GM12878 (cell line): ENCODE data around the gene HMGCL. TPM values are rescaled to one million over a fixed set of nuclear protein-coding genes. Genes with fewer than 3 reads are reported as not detected.

Experiments used
- ATAC-seq: fragments of 200-7000 bp; cut with Tn5 transposase; 3 replicates; pipeline ENCODE4 v1.9.1; 2020; ENCODE audit warnings: mild to moderate bottlenecking, moderate library complexity
- BruUV-seq: library from RNA; stranded (reverse); fragments of 400-500 nt; replicated peaks from 2 replicates; lab custom pipeline; 2021; lab: Mats Ljungman, UMichigan
- CTCF ChIA-PET: fragments of 300-600 bp; sonication (Branson Sonifier 250); formaldehyde crosslinking; extraction: SDS; loops from one replicate; lab custom pipeline; 2021; ENCODE audit warnings: inconsistent platforms; lab: Yijun Ruan, JAX
- POLR2A ChIA-PET: fragments of 350-600 bp; formaldehyde crosslinking; extraction: SDS; loops from one replicate; lab custom pipeline; 2021; ENCODE audit warnings: inconsistent platforms; lab: Charles Lee
- RAD21 ChIA-PET: fragments of 300-600 bp; sonication (Branson Sonifier 250); formaldehyde crosslinking; loops from one replicate; lab custom pipeline; 2023; ENCODE audit warnings: antibody characterized with exemption; ENCODE audit not compliant: unreplicated experiment; lab: Charles Lee
- SMC1A ChIA-PET: fragments of 300-600 bp; sonication (Branson Sonifier 250); formaldehyde crosslinking; loops from one replicate; lab custom pipeline; 2023; ENCODE audit not compliant: unreplicated experiment, uncharacterized antibody; lab: Charles Lee
- DNase-seq: peaks from one replicate; pipeline ENCODE4 v3.0.0-alpha.2; 2011; ENCODE audit warnings: low read depth, low spot score
- FAIRE-seq: peaks from 3 replicates; lab custom pipeline; 2011; peaks lifted over from hg19 to GRCh38; lab: Jason Lieb, UNC
- H2AFZ ChIP-seq: 2 replicates; pipeline ENCODE4 v1.6.0; 2011; ENCODE audit warnings: low read depth, low read length, control low read depth; ENCODE audit not compliant: control insufficient read depth
- H3K27ac ChIP-seq: 2 replicates; pipeline ENCODE4 v1.5.1; 2011; ENCODE audit warnings: control low read depth; ENCODE audit not compliant: control insufficient read depth, insufficient read depth
- H3K27me3 ChIP-seq, 2 experiments: replicated peaks in 1 of 2; 2 replicates each; pipeline versions ENCODE4 v1.6.0 to v1.6.1; 2011; ENCODE audit warnings: low read length in 1 of 2; ENCODE audit not compliant: control insufficient read depth in 2 of 2, insufficient read depth in 2 of 2
- H3K36me3 ChIP-seq, 2 experiments: 2 replicates each; pipeline ENCODE4 v1.5.1; 2011; ENCODE audit warnings: low read length in 1 of 2; ENCODE audit not compliant: control insufficient read depth in 2 of 2, insufficient read depth in 2 of 2
- H3K4me1 ChIP-seq: 2 replicates; pipeline ENCODE4 v1.6.1; 2011; ENCODE audit warnings: mild to moderate bottlenecking, low read length, moderate library complexity, mixed read lengths; ENCODE audit not compliant: control insufficient read depth, insufficient read depth
- H3K4me2 ChIP-seq: 2 replicates; pipeline ENCODE4 v1.6.0; 2011; ENCODE audit warnings: control low read depth; ENCODE audit not compliant: control insufficient read depth, insufficient read depth
- H3K4me3 ChIP-seq: fragments of 200-600 bp; sonication (generic); 2 replicates; pipeline ENCODE4 v1.5.1; 2016
- H3K79me2 ChIP-seq: 2 replicates; pipeline ENCODE4 v1.6.0; 2011; ENCODE audit warnings: low read length; ENCODE audit not compliant: control insufficient read depth, insufficient read depth
- H3K9ac ChIP-seq: 2 replicates; pipeline ENCODE4 v1.8.0; 2011; ENCODE audit warnings: low read length, control low read depth, mixed read lengths; ENCODE audit not compliant: control insufficient read depth, insufficient read depth
- H3K9me3 ChIP-seq: replicated peaks from 3 replicates; pipeline ENCODE4 v1.5.1; 2011; ENCODE audit warnings: mild to moderate bottlenecking, low read length; ENCODE audit not compliant: control insufficient read depth, insufficient read depth
- H4K20me1 ChIP-seq: 2 replicates; pipeline ENCODE4 v1.6.0; 2011; ENCODE audit not compliant: control insufficient read depth, insufficient read depth
- CBFB ChIP-seq: IDR thresholded peaks from 2 replicates; pipeline ENCODE4 v1.6.1; 2016; ENCODE audit warnings: antibody characterized with exemption, low read depth
- EGR1 ChIP-seq, 2 experiments: IDR thresholded peaks; 1 replicate in 1 of 2; 2 replicates in 1 of 2; pipeline ENCODE4 v1.6.1; 2011 to 2012; ENCODE audit warnings: low read depth in 2 of 2, low read length in 2 of 2, borderline replicate concordance in 1 of 2, mild to moderate bottlenecking in 1 of 2, moderate library complexity in 1 of 2
- ELK1 ChIP-seq: IDR thresholded peaks from 2 replicates; pipeline ENCODE4 v1.6.1; 2012; ENCODE audit warnings: low read depth, low read length, improper control_type of control experiment
- PRDM15 ChIP-seq: fragments of 450-650 bp; formaldehyde crosslinking; IDR thresholded peaks from 2 replicates; pipeline ENCODE4 v1.4.0; 2020; ENCODE audit warnings: mild to moderate bottlenecking, moderate library complexity
- RELA ChIP-seq: fragments of 450-650 bp; IDR thresholded peaks from 2 replicates; pipeline ENCODE4 v1.8.0; 2014; ENCODE audit warnings: borderline replicate concordance; ENCODE audit not compliant: partially characterized antibody
- REST ChIP-seq: IDR thresholded peaks from 2 replicates; pipeline ENCODE4 v1.6.1; 2012; ENCODE audit warnings: mild to moderate bottlenecking, low read depth, low read length
- USF1 ChIP-seq: IDR thresholded peaks from 2 replicates; pipeline ENCODE4 v1.6.1; 2011; ENCODE audit warnings: borderline replicate concordance, low read depth, mild to moderate bottlenecking, moderate library complexity, mixed read lengths, low read length; ENCODE audit not compliant: insufficient read depth; ENCODE audit errors: extremely low read length
- WGBS: methylation state at CpG from one replicate; pipeline ENCODE4 v1.1.6; 2016; ENCODE audit warnings: low lambda C conversion rate; ENCODE audit not compliant: insufficient replicate concordance, insufficient coverage; ENCODE audit errors: missing lambda C conversion rate; 5-methylcytosine and 5-hydroxymethylcytosine counted together
- in situ Hi-C: fragments of 300-500 bp; cut with MboI; formaldehyde crosslinking; loops from 9 replicates; pipeline ENCODE4 v1.14.3; 2018; ENCODE audit warnings: mixed read lengths
- intact Hi-C: fragments of 100-400 bp; cut with micrococcal nuclease; formaldehyde crosslinking; loops from one replicate; pipeline ENCODE4 v1.14.2; 2022; ENCODE audit not compliant: unreplicated experiment
- polyA plus RNA-seq, 11 experiments: library from polyadenylated mRNA; depleted of rRNA in 4 of 11; unstranded in 6 of 11; stranded (reverse) in 5 of 11; fragments of >200 nt; fragmentation: Nextera tagmentation in 4 of 11; fragmentation: Illumina TruSeq in 1 of 11; extraction: Ambion mirVana in 4 of 11; extraction: Trizol in 1 of 11; gene quantifications; 1 replicate in 1 of 11; 2 replicates in 10 of 11; pipeline versions ENCODE4 v1.2.1 to v1.2.3, GENCODE V29; 2011 to 2016; ENCODE audit warnings: inconsistent platforms in 2 of 11, missing spikeins in 2 of 11, low read depth in 1 of 11
- total RNA-seq, 4 experiments: library from RNA; depleted of rRNA in 3 of 4; stranded (reverse); fragments of >200 nt in 3 of 4; fragmentation: Illumina TruSeq in 1 of 4; extraction: Trizol in 1 of 4; gene quantifications; 2 replicates each; pipeline versions ENCODE4 v1.2.1 to v1.2.3, GENCODE V29; 2013 to 2021

HMGCL gene
- total and polyA plus RNA-seq, 10 of the 15 experiments (the other 5 are each of a cell fraction or from before 2014, with no cell fraction given): 29.4 to 127 (median 36.4) TPM

- ChIA-PET POLR2A (interaction anchor here (0.6 to 1.4 kb wide), 2 partner anchors 24 to 1837 kb away, joined by 3 to 5 read pairs; partner anchors contain the start of gene HMGCL), CTCF (interaction anchor here (1.0 to 1.4 kb wide), 2 partner anchors 38 kb away, joined by 3 to 4 read pairs; no protein-coding TSS in a partner anchor), SMC1A (interaction anchor here (1.1 to 2.0 kb wide), 3 partner anchors 27 to 77 kb away, joined by 4 to 8 read pairs (median 4); no protein-coding TSS in a partner anchor), RAD21 (interaction anchor here (0.6 kb wide), 1 partner anchor 170 kb away, joined by 3 read pairs; no protein-coding TSS in a partner anchor)
- DNase-seq (no peak), ATAC-seq (no peak), FAIRE-seq (no peak)
- intact Hi-C loops: no loop called here
- no peaks in the 10 kb centered on the region for H3K79me2 ChIP-seq
- no peak overlapping the region for H3K4me3 ChIP-seq
- no peak overlapping the region for H3K27ac ChIP-seq
- BruUV-seq: no TSS peak
- no peaks in the 10 kb centered on the region for H3K27me3 ChIP-seq
- no peaks in the 10 kb centered on the region for H3K4me1 ChIP-seq
- no peak overlapping the region for H3K9ac ChIP-seq
- no peak overlapping the region for H2AFZ ChIP-seq
- peaks cover 2% of the 10 kb centered on the region; the same call in 2 of the 3 replicates for H3K9me3 ChIP-seq
- 91% methylated on average over 11 of the region's 12 CpGs for WGBS
- no peaks in the 10 kb centered on the region for H4K20me1 ChIP-seq
- H3K4me2 ChIP-seq: no peak overlapping the region
- in situ Hi-C loops: no loop called here
- TF ChIP-seq EGR1 (IDR thresholded peaks at IDR 0.05; ENCODE audit: borderline replicate concordance in 1 of 2, low read depth in 2 of 2, low read length in 2 of 2) (no peak), USF1 (no peak), PRDM15 (no peak), CBFB (no peak), REST (no peak), ELK1 (no peak), RELA (no peak)
- peaks cover 0 to 4% of the 10 kb centered on the region in 2 experiments; a peak in 3 of 4 replicates for H3K36me3 ChIP-seq
Observed at GRCh38 chr1:23848673-23849616, 23.7 kb upstream of the HMGCL start.
